ENCODE data around the gene DUSP15.

The DUSP15 gene

DNA sequence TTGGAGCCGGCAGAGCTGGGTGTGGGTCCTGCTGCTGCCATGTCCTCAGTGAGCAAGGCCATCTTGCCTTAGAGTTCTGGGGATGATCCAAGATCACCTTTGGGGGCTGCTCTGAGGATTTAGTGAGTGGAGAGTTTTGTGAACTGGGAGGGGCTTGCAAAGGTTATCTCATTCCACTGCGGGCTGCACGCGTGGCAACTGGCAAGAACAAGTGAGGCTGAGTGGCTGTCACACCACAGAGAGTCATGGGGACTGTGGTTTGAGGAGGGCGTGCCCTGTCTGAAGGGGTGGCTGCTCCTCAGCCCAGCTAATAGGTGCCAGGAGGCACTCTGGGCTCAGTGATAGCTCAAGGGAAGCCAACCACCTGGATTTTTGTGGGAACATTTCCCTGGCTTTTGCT, 37.7 kb upstream of the DUSP15 start:
- ATAC-seq, result no peak
- TF ChIP-seq, protein P1, sequence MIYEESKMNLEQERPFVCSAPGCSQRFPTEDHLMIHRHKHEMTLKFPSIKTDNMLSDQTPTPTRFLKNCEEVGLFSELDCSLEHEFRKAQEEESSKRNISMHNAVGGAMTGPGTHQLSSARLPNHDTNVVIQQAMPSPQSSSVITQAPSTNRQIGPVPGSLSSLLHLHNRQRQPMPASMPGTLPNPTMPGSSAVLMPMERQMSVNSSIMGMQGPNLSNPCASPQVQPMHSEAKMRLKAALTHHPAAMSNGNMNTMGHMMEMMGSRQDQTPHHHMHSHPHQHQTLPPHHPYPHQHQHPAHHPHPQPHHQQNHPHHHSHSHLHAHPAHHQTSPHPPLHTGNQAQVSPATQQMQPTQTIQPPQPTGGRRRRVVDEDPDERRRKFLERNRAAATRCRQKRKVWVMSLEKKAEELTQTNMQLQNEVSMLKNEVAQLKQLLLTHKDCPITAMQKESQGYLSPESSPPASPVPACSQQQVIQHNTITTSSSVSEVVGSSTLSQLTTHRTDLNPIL (CRISPR knock-in tag; IDR thresholded peaks at IDR 0.05; ENCODE audit: low read depth), result no peak
- no peak for TF ChIP-seq GLIS3 (CRISPR knock-in tag; IDR thresholded peaks at IDR 0.05)
- no peak for TF ChIP-seq ZC3H10 (CRISPR knock-in tag; IDR thresholded peaks at IDR 0.05)
- no peak for TF ChIP-seq ISL1 (CRISPR knock-in tag; IDR thresholded peaks at IDR 0.05)
- TF ChIP-seq, protein P2, sequence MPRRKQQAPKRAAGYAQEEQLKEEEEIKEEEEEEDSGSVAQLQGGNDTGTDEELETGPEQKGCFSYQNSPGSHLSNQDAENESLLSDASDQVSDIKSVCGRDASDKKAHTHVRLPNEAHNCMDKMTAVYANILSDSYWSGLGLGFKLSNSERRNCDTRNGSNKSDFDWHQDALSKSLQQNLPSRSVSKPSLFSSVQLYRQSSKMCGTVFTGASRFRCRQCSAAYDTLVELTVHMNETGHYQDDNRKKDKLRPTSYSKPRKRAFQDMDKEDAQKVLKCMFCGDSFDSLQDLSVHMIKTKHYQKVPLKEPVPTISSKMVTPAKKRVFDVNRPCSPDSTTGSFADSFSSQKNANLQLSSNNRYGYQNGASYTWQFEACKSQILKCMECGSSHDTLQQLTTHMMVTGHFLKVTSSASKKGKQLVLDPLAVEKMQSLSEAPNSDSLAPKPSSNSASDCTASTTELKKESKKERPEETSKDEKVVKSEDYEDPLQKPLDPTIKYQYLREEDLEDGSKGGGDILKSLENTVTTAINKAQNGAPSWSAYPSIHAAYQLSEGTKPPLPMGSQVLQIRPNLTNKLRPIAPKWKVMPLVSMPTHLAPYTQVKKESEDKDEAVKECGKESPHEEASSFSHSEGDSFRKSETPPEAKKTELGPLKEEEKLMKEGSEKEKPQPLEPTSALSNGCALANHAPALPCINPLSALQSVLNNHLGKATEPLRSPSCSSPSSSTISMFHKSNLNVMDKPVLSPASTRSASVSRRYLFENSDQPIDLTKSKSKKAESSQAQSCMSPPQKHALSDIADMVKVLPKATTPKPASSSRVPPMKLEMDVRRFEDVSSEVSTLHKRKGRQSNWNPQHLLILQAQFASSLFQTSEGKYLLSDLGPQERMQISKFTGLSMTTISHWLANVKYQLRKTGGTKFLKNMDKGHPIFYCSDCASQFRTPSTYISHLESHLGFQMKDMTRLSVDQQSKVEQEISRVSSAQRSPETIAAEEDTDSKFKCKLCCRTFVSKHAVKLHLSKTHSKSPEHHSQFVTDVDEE (CRISPR knock-in tag; IDR thresholded peaks at IDR 0.05), result no peak
- no peak for TF ChIP-seq BACH2 (CRISPR knock-in tag; IDR thresholded peaks at IDR 0.05; ENCODE audit: borderline replicate concordance)
- TF ChIP-seq OSR1 (CRISPR knock-in tag; IDR thresholded peaks at IDR 0.05), result no peak
- TF ChIP-seq TOX (CRISPR knock-in tag; IDR thresholded peaks at IDR 0.05; ENCODE audit: borderline replicate concordance), result no peak
- no peak for TF ChIP-seq ARNTL (CRISPR knock-in tag; IDR thresholded peaks at IDR 0.05; ENCODE audit: borderline replicate concordance, low read depth)
- no peak for TF ChIP-seq ZNF70 (CRISPR knock-in tag; IDR thresholded peaks at IDR 0.05)
- TF ChIP-seq, protein P3, sequence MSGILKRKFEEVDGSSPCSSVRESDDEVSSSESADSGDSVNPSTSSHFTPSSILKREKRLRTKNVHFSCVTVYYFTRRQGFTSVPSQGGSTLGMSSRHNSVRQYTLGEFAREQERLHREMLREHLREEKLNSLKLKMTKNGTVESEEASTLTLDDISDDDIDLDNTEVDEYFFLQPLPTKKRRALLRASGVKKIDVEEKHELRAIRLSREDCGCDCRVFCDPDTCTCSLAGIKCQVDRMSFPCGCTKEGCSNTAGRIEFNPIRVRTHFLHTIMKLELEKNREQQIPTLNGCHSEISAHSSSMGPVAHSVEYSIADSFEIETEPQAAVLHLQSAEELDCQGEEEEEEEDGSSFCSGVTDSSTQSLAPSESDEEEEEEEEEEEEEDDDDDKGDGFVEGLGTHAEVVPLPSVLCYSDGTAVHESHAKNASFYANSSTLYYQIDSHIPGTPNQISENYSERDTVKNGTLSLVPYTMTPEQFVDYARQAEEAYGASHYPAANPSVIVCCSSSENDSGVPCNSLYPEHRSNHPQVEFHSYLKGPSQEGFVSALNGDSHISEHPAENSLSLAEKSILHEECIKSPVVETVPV (CRISPR knock-in tag; IDR thresholded peaks at IDR 0.05), result no peak
- TF ChIP-seq RARB (CRISPR knock-in tag; IDR thresholded peaks at IDR 0.05), result no peak
- no peak for TF ChIP-seq TCF4 (CRISPR knock-in tag; IDR thresholded peaks at IDR 0.05; ENCODE audit: borderline replicate concordance)
- TF ChIP-seq, protein P4, sequence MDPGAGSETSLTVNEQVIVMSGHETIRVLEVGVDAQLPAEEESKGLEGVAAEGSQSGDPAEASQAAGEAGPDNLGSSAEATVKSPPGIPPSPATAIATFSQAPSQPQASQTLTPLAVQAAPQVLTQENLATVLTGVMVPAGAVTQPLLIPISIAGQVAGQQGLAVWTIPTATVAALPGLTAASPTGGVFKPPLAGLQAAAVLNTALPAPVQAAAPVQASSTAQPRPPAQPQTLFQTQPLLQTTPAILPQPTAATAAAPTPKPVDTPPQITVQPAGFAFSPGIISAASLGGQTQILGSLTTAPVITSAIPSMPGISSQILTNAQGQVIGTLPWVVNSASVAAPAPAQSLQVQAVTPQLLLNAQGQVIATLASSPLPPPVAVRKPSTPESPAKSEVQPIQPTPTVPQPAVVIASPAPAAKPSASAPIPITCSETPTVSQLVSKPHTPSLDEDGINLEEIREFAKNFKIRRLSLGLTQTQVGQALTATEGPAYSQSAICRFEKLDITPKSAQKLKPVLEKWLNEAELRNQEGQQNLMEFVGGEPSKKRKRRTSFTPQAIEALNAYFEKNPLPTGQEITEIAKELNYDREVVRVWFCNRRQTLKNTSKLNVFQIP (CRISPR knock-in tag; IDR thresholded peaks at IDR 0.05; ENCODE audit: borderline replicate concordance, low read depth), result no peak
- TF ChIP-seq, protein P5, sequence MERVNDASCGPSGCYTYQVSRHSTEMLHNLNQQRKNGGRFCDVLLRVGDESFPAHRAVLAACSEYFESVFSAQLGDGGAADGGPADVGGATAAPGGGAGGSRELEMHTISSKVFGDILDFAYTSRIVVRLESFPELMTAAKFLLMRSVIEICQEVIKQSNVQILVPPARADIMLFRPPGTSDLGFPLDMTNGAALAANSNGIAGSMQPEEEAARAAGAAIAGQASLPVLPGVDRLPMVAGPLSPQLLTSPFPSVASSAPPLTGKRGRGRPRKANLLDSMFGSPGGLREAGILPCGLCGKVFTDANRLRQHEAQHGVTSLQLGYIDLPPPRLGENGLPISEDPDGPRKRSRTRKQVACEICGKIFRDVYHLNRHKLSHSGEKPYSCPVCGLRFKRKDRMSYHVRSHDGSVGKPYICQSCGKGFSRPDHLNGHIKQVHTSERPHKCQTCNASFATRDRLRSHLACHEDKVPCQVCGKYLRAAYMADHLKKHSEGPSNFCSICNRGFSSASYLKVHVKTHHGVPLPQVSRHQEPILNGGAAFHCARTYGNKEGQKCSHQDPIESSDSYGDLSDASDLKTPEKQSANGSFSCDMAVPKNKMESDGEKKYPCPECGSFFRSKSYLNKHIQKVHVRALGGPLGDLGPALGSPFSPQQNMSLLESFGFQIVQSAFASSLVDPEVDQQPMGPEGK (CRISPR knock-in tag; IDR thresholded peaks at IDR 0.05; ENCODE audit: borderline replicate concordance), result no peak
- TF ChIP-seq ZFP3 (CRISPR knock-in tag; IDR thresholded peaks at IDR 0.05), result no peak

DNA sequence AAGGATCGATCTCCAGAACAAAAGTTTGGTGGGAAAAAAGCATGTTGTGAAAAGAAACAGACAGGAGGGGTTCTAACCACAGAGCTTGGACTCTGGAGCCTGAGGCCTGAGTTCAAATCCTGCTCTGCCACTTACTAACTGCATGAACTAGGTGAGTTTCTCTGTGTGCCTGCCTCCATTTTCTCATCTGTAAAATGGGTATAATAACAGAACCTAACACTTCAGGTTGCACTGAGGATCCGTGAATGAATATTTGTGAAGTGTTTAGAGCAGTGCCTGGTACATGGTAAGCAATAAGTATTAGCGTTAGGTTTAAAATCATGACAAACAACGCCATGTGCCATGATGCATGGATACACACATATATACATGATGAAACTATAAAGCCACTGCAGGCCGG, 36.7 kb upstream of the DUSP15 start:
- no peak for ATAC-seq
- TF ChIP-seq, protein P1 (CRISPR knock-in tag; IDR thresholded peaks at IDR 0.05; ENCODE audit: low read depth), result no peak
- TF ChIP-seq, protein P5 (CRISPR knock-in tag; IDR thresholded peaks at IDR 0.05; ENCODE audit: borderline replicate concordance), result no peak
- no peak for TF ChIP-seq ARNTL (CRISPR knock-in tag; IDR thresholded peaks at IDR 0.05; ENCODE audit: borderline replicate concordance, low read depth)
- TF ChIP-seq, protein P2 (CRISPR knock-in tag; IDR thresholded peaks at IDR 0.05), result no peak
- no peak for TF ChIP-seq ZFP30 (CRISPR knock-in tag; IDR thresholded peaks at IDR 0.05)
- no peak for TF ChIP-seq TOX (CRISPR knock-in tag; IDR thresholded peaks at IDR 0.05; ENCODE audit: borderline replicate concordance)
- TF ChIP-seq GLIS3 (CRISPR knock-in tag; IDR thresholded peaks at IDR 0.05), result no peak
- TF ChIP-seq PPARA (CRISPR knock-in tag; IDR thresholded peaks at IDR 0.05; ENCODE audit: borderline replicate concordance), result no peak
- TF ChIP-seq ISL1 (CRISPR knock-in tag; IDR thresholded peaks at IDR 0.05), result no peak
- TF ChIP-seq, protein P3 (CRISPR knock-in tag; IDR thresholded peaks at IDR 0.05), result no peak
- TF ChIP-seq OSR1 (CRISPR knock-in tag; IDR thresholded peaks at IDR 0.05), result no peak
- TF ChIP-seq RARB (CRISPR knock-in tag; IDR thresholded peaks at IDR 0.05), result no peak
- TF ChIP-seq ZNF8 (CRISPR knock-in tag; IDR thresholded peaks at IDR 0.05), result no peak
- TF ChIP-seq ZNF70 (CRISPR knock-in tag; IDR thresholded peaks at IDR 0.05), result no peak
- TF ChIP-seq ZFP3 (CRISPR knock-in tag; IDR thresholded peaks at IDR 0.05), result no peak

Data from SK-N-SH treated with all-trans-retinoic acid at 6 μM for 48 hours (cell line).